Caco-2 (cell line): ENCODE results near the gene KREMEN1. TPM values are rescaled to one million over a fixed set of nuclear protein-coding genes. Genes with fewer than 3 reads are reported as not detected.
"Not testable (repeated sequence)": the region's sequence is repeated elsewhere in the genome, so short reads cannot be mapped to it uniquely, and the experiment has no call there.

ENCODE experiments used
- BruUV-seq: library from RNA; stranded (reverse); fragments of 400-500 nt; replicated peaks from 2 replicates; lab custom pipeline; 2021; lab: Mats Ljungman, UMichigan
- CTCF ChIA-PET: fragments of 300-600 bp; sonication (Branson Sonifier 250); formaldehyde crosslinking; loops from one replicate; lab custom pipeline; 2022; ENCODE audit warnings: antibody characterized with exemption; lab: Charles Lee
- POLR2A ChIA-PET: fragments of 300-600 bp; sonication (Branson Sonifier 250); formaldehyde crosslinking; loops from one replicate; lab custom pipeline; 2022; ENCODE audit warnings: antibody characterized with exemption; lab: Charles Lee
- DNase-seq, 2 experiments: peaks; one replicate each; pipeline versions ENCODE4 v3.0.0 to v3.0.0-alpha.2; 2020 to 2022
- H3K27me3 ChIP-seq: replicated peaks from 2 replicates; pipeline ENCODE4 v1.6.0; 2011; ENCODE audit warnings: low read length; ENCODE audit not compliant: control insufficient read depth, insufficient read depth
- H3K36me3 ChIP-seq: 2 replicates; pipeline ENCODE4 v1.5.1; 2011; ENCODE audit warnings: low read length; ENCODE audit not compliant: control insufficient read depth, insufficient read depth
- H3K4me1 ChIP-seq: fragments of 250-450 bp; sonication (Bioruptor Pico); 2 replicates; pipeline ENCODE4 v1.5.1; 2020; ENCODE audit warnings: mild to moderate bottlenecking
- H3K4me3 ChIP-seq: 2 replicates; pipeline ENCODE4 v1.5.1; 2011; ENCODE audit warnings: low read depth, mild to moderate bottlenecking, control low read depth, low read length
- H3K9me3 ChIP-seq: fragments of 250-450 bp; sonication (Bioruptor Pico); 2 replicates; pipeline ENCODE4 v1.5.1; 2020; ENCODE audit warnings: mild to moderate bottlenecking, moderate library complexity
- H3K27ac Mint-ChIP-seq: one replicate; pipeline ENCODE4 v1.8.0; 2022; ENCODE audit warnings: mixed read lengths; ENCODE audit not compliant: unreplicated experiment
- H3K27me3 Mint-ChIP-seq: one replicate; pipeline ENCODE4 v1.8.0; 2022; ENCODE audit warnings: mixed read lengths; ENCODE audit not compliant: insufficient read depth, unreplicated experiment
- H3K36me3 Mint-ChIP-seq: one replicate; pipeline ENCODE4 v1.8.0; 2022; ENCODE audit warnings: mild to moderate bottlenecking, mixed read lengths; ENCODE audit not compliant: insufficient read depth, unreplicated experiment
- H3K4me1 Mint-ChIP-seq: one replicate; pipeline ENCODE4 v1.8.0; 2022; ENCODE audit warnings: low read depth, mixed read lengths; ENCODE audit not compliant: unreplicated experiment
- H3K4me3 Mint-ChIP-seq: one replicate; pipeline ENCODE4 v1.8.0; 2022; ENCODE audit warnings: mild to moderate bottlenecking, moderate library complexity, mixed read lengths; ENCODE audit not compliant: unreplicated experiment
- H3K9me3 Mint-ChIP-seq: one replicate; pipeline ENCODE4 v1.8.0; 2022; ENCODE audit warnings: mixed read lengths; ENCODE audit not compliant: unreplicated experiment
- CTCF ChIP-seq, 2 experiments: fragments of 200-600 bp in 1 of 2; IDR thresholded peaks; 1 replicate in 1 of 2; 2 replicates in 1 of 2; pipeline versions ENCODE4 v1.5.1 to v1.8.0; 2011 to 2022; ENCODE audit warnings: antibody characterized with exemption in 1 of 2, control low read depth in 1 of 2, inconsistent platforms in 1 of 2, low read depth in 1 of 2, low read length in 1 of 2, mild to moderate bottlenecking in 1 of 2, moderate library complexity in 1 of 2; ENCODE audit not compliant: insufficient read depth in 1 of 2, severe bottlenecking in 1 of 2, unreplicated experiment in 1 of 2
- intact Hi-C: fragments of 100-400 bp; cut with micrococcal nuclease; formaldehyde crosslinking; loops from one replicate; pipeline ENCODE4 v1.10.0; 2022; ENCODE audit not compliant: unreplicated experiment
- total RNA-seq: library from RNA; stranded (reverse); gene quantifications from 2 replicates; pipeline ENCODE4 v1.2.3, GENCODE V29; 2022

The KREMEN1 gene
- total RNA-seq, 1 experiment from 2014 or later = 29.7 TPM

GRCh38 chr22:29081517-29082236 is 8.8 kb downstream of the KREMEN1 start:
- H3K27ac Mint-ChIP-seq = no peak overlapping the region
- H3K27me3 Mint-ChIP-seq = no peaks in the 10 kb centered on the region
- Histone ChIP-seq H3K4me1 (peaks cover 5% of the 10 kb centered on the region), H3K9me3 (no peaks in the 10 kb centered on the region), H3K36me3 (no peaks in the 10 kb centered on the region; the same call in 1 of the 2 replicates), H3K27me3 (no peaks in the 10 kb centered on the region), H3K4me3 (no peak overlapping the region)
- ChIA-PET CTCF (no interaction called here), POLR2A (no interaction called here)
- H3K4me1 Mint-ChIP-seq = peaks cover 6% of the 10 kb centered on the region
- BruUV-seq = no TSS peak
- H3K9me3 Mint-ChIP-seq = no peaks in the 10 kb centered on the region
- peaks cover 7% of the 10 kb centered on the region for H3K36me3 Mint-ChIP-seq
- no peak for DNase-seq
- no peak overlapping the region for H3K4me3 Mint-ChIP-seq
- intact Hi-C loops = no loop called here
- TF ChIP-seq CTCF (IDR thresholded peaks at IDR 0.05; ENCODE audit: insufficient read depth in 1 of 2, low read depth in 1 of 2, low read length in 1 of 2, severe bottlenecking in 1 of 2, unreplicated experiment in 1 of 2) = no peak

GRCh38 chr22:29082826-29083545 is 10.2 kb downstream of the KREMEN1 start:
- H3K4me1 ChIP-seq = peaks cover 5% of the 10 kb centered on the region; the same call in 1 of the 2 replicates
- intact Hi-C loops = no loop called here
- CTCF ChIA-PET = no interaction called here
- Mint-ChIP-seq H3K36me3 (peaks cover 7% of the 10 kb centered on the region), H3K4me3 (no peak overlapping the region), H3K27me3 (no peaks in the 10 kb centered on the region), H3K9me3 (no peaks in the 10 kb centered on the region), H3K4me1 (peaks cover 6% of the 10 kb centered on the region), H3K27ac (no peak overlapping the region)
- no peaks in the 10 kb centered on the region for H3K27me3 ChIP-seq
- POLR2A ChIA-PET = no interaction called here
- TF ChIP-seq CTCF (IDR thresholded peaks at IDR 0.05; ENCODE audit: insufficient read depth in 1 of 2, low read depth in 1 of 2, low read length in 1 of 2, severe bottlenecking in 1 of 2, unreplicated experiment in 1 of 2) = no peak
- H3K4me3 ChIP-seq = no peak overlapping the region
- no peak for DNase-seq
- H3K9me3 ChIP-seq = no peaks in the 10 kb centered on the region
- H3K36me3 ChIP-seq = no peaks in the 10 kb centered on the region; the same call in 1 of the 2 replicates
- BruUV-seq = no TSS peak

- H3K9me3 Mint-ChIP-seq, H3K36me3 Mint-ChIP-seq, intact Hi-C loops, H3K27ac Mint-ChIP-seq, H3K4me3 ChIP-seq, H3K27me3 ChIP-seq, H3K4me3 Mint-ChIP-seq, H3K4me1 ChIP-seq, POLR2A ChIA-PET, H3K36me3 ChIP-seq, H3K27me3 Mint-ChIP-seq, BruUV-seq, DNase-seq, H3K9me3 ChIP-seq, CTCF ChIA-PET, H3K4me1 Mint-ChIP-seq: not testable (repeated sequence)
Observed at GRCh38 chr22:29083576-29083932, 10.7 kb downstream of the KREMEN1 start.
